ENCODE measurements around the gene SRPK2.

Gene SRPK2

GRCh38 chr7:105256761-105257231, 131.9 kb downstream of the SRPK2 start:
- Histone ChIP-seq H3K27ac (peak overlapping the region; percentile 8; the same call in 1 of the 2 replicates), H3K36me3 (ENCODE audit: insufficient read depth, low read length) (no peaks in the 10 kb centered on the region), H3K9me3 (ENCODE audit: low read depth, low read length) (no peaks in the 10 kb centered on the region), H3K4me3 (peak overlapping the region; percentile 19; the same call in 1 of the 2 replicates), H3K9ac (ENCODE audit: insufficient read length) (no peak overlapping the region)
- TF ChIP-seq POLR2AphosphoS5 (IDR thresholded peaks at IDR 0.05; ENCODE audit: borderline replicate concordance, low read depth, low read length) = no peak
- no peak for TF ChIP-seq FOXP2 (optimal IDR thresholded peaks at IDR 0.05; ENCODE audit: control extremely low read depth, extremely low read length, insufficient read depth)
- no peak for TF ChIP-seq EZH2 (IDR thresholded peaks at IDR 0.05)
- no peak for DNase-seq (ENCODE audit: low read depth, low spot score)

GRCh38 chr7:105250706-105251105, 138.0 kb downstream of the SRPK2 start:
- Histone ChIP-seq H3K27ac (peak overlapping the region; percentile 37; the same call in 1 of the 2 replicates), H3K4me3 (no peak overlapping the region), H3K9ac (ENCODE audit: insufficient read length) (no peak overlapping the region), H3K36me3 (ENCODE audit: insufficient read depth, low read length) (no peaks in the 10 kb centered on the region), H3K9me3 (ENCODE audit: low read depth, low read length) (no peaks in the 10 kb centered on the region)
- DNase-seq (ENCODE audit: low read depth, low spot score) = no peak
- no peak for TF ChIP-seq POLR2AphosphoS5 (IDR thresholded peaks at IDR 0.05; ENCODE audit: borderline replicate concordance, low read depth, low read length)
- no peak for TF ChIP-seq FOXP2 (optimal IDR thresholded peaks at IDR 0.05; ENCODE audit: control extremely low read depth, extremely low read length, insufficient read depth)
- no peak for TF ChIP-seq EZH2 (IDR thresholded peaks at IDR 0.05)

GRCh38 chr7:105250239-105250638, 138.5 kb downstream of the SRPK2 start:
- Histone ChIP-seq H3K9ac (ENCODE audit: insufficient read length) (no peak overlapping the region), H3K27ac (0 out of 2 replicates have a peak overlapping the region, but pooled peaks have one; percentile 37), H3K9me3 (ENCODE audit: low read depth, low read length) (no peaks in the 10 kb centered on the region), H3K36me3 (ENCODE audit: insufficient read depth, low read length) (no peaks in the 10 kb centered on the region), H3K4me3 (no peak overlapping the region)
- no peak for DNase-seq (ENCODE audit: low read depth, low spot score)
- no peak for TF ChIP-seq POLR2AphosphoS5 (IDR thresholded peaks at IDR 0.05; ENCODE audit: borderline replicate concordance, low read depth, low read length)
- TF ChIP-seq FOXP2 (optimal IDR thresholded peaks at IDR 0.05; ENCODE audit: control extremely low read depth, extremely low read length, insufficient read depth) = no peak
- no peak for TF ChIP-seq EZH2 (IDR thresholded peaks at IDR 0.05)

GRCh38 chr7:105249216-105249615, 139.5 kb downstream of the SRPK2 start:
- Histone ChIP-seq H3K9ac (ENCODE audit: insufficient read length) (no peak overlapping the region), H3K27ac (no peak overlapping the region), H3K4me3 (no peak overlapping the region), H3K9me3 (ENCODE audit: low read depth, low read length) (no peaks in the 10 kb centered on the region), H3K36me3 (ENCODE audit: insufficient read depth, low read length) (no peaks in the 10 kb centered on the region)
- no peak for DNase-seq (ENCODE audit: low read depth, low spot score)
- TF ChIP-seq EZH2 (IDR thresholded peaks at IDR 0.05) (no peak), FOXP2 (optimal IDR thresholded peaks at IDR 0.05; ENCODE audit: control extremely low read depth, extremely low read length, insufficient read depth) (no peak), POLR2AphosphoS5 (IDR thresholded peaks at IDR 0.05; ENCODE audit: borderline replicate concordance, low read depth, low read length) (no peak)

- no peaks in the 10 kb centered on the region for H3K36me3 ChIP-seq (ENCODE audit: insufficient read depth, low read length)
- no peaks in the 10 kb centered on the region for H3K9me3 ChIP-seq (ENCODE audit: low read depth, low read length)
Observed at GRCh38 chr7:105246679-105247078, 142.0 kb downstream of the SRPK2 start.

GRCh38 chr7:105246256-105246655, 142.5 kb downstream of the SRPK2 start:
- H3K9ac ChIP-seq (ENCODE audit: insufficient read length) = no peak overlapping the region
- no peak for TF ChIP-seq POLR2AphosphoS5 (IDR thresholded peaks at IDR 0.05; ENCODE audit: borderline replicate concordance, low read depth, low read length)
- no peak for TF ChIP-seq EZH2 (IDR thresholded peaks at IDR 0.05)
- TF ChIP-seq FOXP2 (optimal IDR thresholded peaks at IDR 0.05; ENCODE audit: control extremely low read depth, extremely low read length, insufficient read depth) = no peak
- no peak for DNase-seq (ENCODE audit: low read depth, low spot score)
- H3K9me3 ChIP-seq (ENCODE audit: low read depth, low read length) = no peaks in the 10 kb centered on the region
- H3K36me3 ChIP-seq (ENCODE audit: insufficient read depth, low read length) = no peaks in the 10 kb centered on the region
- no peak overlapping the region; the same call in 1 of the 2 replicates for H3K4me3 ChIP-seq
- H3K27ac ChIP-seq = peak overlapping the region; percentile 42; the same call in 1 of the 2 replicates

More at GRCh38 chr7:105246679-105247078, 142.0 kb downstream of the SRPK2 start:
- DNase-seq (ENCODE audit: low read depth, low spot score) = no peak
- H3K4me3 ChIP-seq = no peak overlapping the region
- H3K27ac ChIP-seq = no peak overlapping the region
- H3K9ac ChIP-seq (ENCODE audit: insufficient read length) = no peak overlapping the region
- TF ChIP-seq POLR2AphosphoS5 (IDR thresholded peaks at IDR 0.05; ENCODE audit: borderline replicate concordance, low read depth, low read length) (no peak), FOXP2 (optimal IDR thresholded peaks at IDR 0.05; ENCODE audit: control extremely low read depth, extremely low read length, insufficient read depth) (no peak), EZH2 (IDR thresholded peaks at IDR 0.05) (no peak)

- TF ChIP-seq EZH2 (IDR thresholded peaks at IDR 0.05) (no peak), POLR2AphosphoS5 (IDR thresholded peaks at IDR 0.05; ENCODE audit: borderline replicate concordance, low read depth, low read length) (no peak), FOXP2 (optimal IDR thresholded peaks at IDR 0.05; ENCODE audit: control extremely low read depth, extremely low read length, insufficient read depth) (no peak)
- no peaks in the 10 kb centered on the region for H3K36me3 ChIP-seq (ENCODE audit: insufficient read depth, low read length)
- no peak overlapping the region for H3K9ac ChIP-seq (ENCODE audit: insufficient read length)
Observed at GRCh38 chr7:105245398-105246114, 143.2 kb downstream of the SRPK2 start.

GRCh38 chr7:105244594-105244993, 144.1 kb downstream of the SRPK2 start:
- H3K9me3 ChIP-seq (ENCODE audit: low read depth, low read length) = no peaks in the 10 kb centered on the region
- H3K36me3 ChIP-seq (ENCODE audit: insufficient read depth, low read length) = no peaks in the 10 kb centered on the region
- H3K27ac ChIP-seq = no peak overlapping the region
- no peak overlapping the region for H3K9ac ChIP-seq (ENCODE audit: insufficient read length)
- no peak overlapping the region for H3K4me3 ChIP-seq
- no peak for TF ChIP-seq POLR2AphosphoS5 (IDR thresholded peaks at IDR 0.05; ENCODE audit: borderline replicate concordance, low read depth, low read length)
- no peak for TF ChIP-seq FOXP2 (optimal IDR thresholded peaks at IDR 0.05; ENCODE audit: control extremely low read depth, extremely low read length, insufficient read depth)
- TF ChIP-seq EZH2 (IDR thresholded peaks at IDR 0.05) = no peak
- no peak for DNase-seq (ENCODE audit: low read depth, low spot score)

More at GRCh38 chr7:105245398-105246114, 143.2 kb downstream of the SRPK2 start:
- no peak for DNase-seq (ENCODE audit: low read depth, low spot score)
- Histone ChIP-seq H3K4me3 (no peak overlapping the region; the same call in 1 of the 2 replicates), H3K27ac (peak overlapping the region; percentile 42; the same call in 1 of the 2 replicates), H3K9me3 (ENCODE audit: low read depth, low read length) (no peaks in the 10 kb centered on the region)

Measured in SK-N-MC (cell line).